IPS DF 4.7 (cell line): ENCODE data around the gene TANGO2.

Source experiments
- DNase-seq: peaks from one replicate; pipeline ENCODE4 v3.0.0-alpha.2; 2013; ENCODE audit warnings: low spot score; ENCODE audit errors: extremely low read depth

The TANGO2 gene

GRCh38 chr22:20026204-20026908, 5.4 kb downstream of the TANGO2 start:
- no peak for DNase-seq

DNA sequence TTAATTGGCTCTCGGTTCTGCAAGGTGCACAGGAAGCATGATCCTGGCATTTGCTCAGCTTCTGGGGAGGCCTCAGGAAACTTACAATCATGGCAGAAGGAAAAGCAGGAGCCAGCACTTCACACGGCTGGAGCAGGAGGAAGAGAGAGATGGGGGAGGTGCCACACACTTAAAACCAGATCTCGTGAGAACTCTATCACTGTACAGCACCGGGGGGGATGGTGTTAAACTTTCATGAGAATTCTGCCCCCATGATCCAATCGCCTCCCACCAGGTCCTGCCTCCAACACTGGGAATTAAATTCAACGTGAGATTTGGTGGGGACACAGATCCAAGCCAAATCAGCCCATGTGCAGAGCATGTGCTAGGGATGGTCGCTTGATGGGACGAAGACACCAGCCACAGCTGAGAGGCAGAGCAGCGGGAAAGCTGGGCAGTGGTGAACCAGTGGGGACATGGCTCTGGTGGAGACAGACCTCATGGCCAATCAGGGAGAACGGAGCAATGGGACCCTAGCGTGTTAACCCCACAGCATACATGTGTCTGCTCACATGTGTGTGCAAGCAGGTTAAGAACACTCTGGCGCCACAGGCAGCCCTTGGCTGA, 6.2 kb downstream of the TANGO2 start:
- no peak for DNase-seq

GRCh38 chr22:20027966-20028854, 7.3 kb downstream of the TANGO2 start:
- DNase-seq, result no peak

GRCh38 chr22:20028855-20029549, 8.1 kb downstream of the TANGO2 start:
- DNase-seq, result no peak

- no peak for DNase-seq
Measured at GRCh38 chr22:20029550-20030225, 8.8 kb downstream of the TANGO2 start.

DNA sequence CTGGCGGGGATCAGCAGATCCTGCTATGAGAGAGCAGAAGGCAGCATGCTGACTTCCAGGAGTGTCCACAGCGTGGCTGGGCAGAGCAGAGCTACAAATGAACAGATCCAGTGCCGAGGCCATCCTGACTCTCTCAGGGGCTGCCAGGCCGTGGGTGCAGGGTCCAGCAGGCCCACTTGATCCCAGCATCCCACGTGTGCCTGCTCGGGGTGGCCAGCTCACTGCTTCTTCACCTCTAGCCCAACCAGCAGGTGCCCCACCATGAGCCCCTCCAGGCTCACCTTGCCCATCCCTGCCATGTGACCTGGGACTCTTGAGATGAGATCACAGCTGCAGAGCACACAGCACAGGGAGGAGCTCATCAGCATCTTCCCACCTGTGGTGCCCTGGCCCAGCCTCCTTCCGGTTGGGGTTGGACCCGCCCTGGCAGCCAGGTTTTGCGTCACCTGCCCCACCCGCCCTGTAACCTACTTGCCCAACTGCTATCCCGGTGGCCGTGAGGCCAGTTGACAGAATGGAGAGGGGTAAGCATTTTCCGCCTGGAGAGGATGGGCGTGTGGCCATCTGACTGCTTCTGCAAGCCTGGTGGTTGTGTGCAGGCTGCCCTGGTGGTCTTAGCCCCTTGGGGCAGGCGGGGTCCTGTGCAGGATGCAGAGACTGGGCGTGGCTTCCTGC, 11.0 kb downstream of the TANGO2 start:
- DNase-seq, result no peak

GRCh38 chr22:20032407-20032991, 11.6 kb downstream of the TANGO2 start:
- no peak for DNase-seq

GRCh38 chr22:20033045-20033706, 12.3 kb downstream of the TANGO2 start:
- DNase-seq, result no peak

- no peak for DNase-seq
Measured at GRCh38 chr22:20034143-20034542, 13.2 kb downstream of the TANGO2 start.

DNA sequence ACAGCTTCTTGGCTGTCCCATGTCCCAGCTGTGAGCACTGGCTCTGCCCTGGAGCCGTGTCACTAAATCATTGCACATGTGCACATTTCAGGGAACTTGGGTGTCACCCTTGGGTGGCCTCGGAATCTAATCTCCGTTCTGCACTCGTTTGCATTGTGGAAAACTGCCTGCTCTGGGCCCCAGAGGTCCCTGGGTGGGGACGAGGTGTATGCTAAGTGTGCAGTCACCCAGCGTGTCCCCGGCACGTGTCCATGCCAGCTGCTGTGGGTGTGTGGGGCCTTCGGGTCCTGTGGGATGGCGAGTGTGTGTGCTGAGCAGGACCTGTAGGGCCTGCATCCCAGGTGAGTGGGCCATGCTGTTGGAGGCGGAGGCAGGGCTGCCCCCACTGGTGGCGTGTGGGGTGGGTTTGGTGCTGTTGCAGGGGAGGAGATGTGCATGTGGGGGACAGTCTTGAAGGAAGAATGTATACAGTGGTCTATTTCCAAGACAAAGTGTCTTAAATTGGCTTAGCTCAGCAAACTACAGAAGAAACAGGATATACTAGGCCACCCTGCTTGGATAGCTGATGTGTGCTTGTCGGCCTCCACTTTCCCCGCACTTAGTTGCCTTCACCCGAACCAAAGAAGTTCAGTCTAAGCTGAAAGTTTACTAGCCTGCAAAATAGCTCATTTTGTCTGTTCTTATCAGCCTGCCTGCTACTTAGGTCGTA, 14.6 kb downstream of the TANGO2 start:
- no peak for DNase-seq

DNA sequence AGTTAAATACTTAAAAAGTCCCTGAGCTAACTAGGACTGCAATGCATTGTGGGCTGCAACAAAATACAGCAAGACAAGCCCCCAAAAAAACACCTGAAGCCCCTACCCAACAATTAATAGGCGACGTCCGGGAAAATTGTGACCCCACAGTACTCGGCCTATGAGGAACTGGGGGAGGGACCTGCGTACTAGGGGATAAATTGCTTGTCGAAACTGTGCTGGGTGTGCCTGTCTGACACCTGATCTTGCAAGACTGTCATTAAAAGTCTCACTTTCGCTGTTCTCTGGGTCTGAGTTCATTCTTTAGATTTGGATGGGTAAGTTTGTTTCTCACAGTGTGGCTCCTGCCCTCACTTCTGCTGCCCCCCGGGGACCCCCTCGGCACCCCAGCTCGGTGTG, 15.2 kb downstream of the TANGO2 start:
- DNase-seq, result no peak

- no peak for DNase-seq
Measured at GRCh38 chr22:20036535-20037392, 15.9 kb downstream of the TANGO2 start.

DNA sequence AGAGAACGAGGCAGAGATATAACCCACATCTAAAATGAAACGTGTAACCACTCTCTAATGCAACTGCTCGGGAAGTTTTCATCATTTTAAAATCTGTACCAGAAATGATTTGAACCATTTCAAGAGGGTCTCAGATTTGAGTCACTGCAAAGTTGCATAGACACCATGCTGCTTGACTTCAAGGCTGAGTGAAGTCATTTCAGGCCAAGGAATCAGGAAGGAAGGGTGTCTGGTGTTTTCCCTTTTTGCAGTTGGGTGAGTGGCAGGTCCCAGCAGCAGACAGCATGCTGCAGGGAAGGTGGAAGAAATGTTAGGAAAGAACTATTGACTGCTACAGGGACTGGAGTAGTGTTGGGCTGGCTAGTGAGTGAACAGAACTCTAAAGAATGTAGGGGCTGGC, 16.5 kb downstream of the TANGO2 start:
- DNase-seq, result no peak

DNA sequence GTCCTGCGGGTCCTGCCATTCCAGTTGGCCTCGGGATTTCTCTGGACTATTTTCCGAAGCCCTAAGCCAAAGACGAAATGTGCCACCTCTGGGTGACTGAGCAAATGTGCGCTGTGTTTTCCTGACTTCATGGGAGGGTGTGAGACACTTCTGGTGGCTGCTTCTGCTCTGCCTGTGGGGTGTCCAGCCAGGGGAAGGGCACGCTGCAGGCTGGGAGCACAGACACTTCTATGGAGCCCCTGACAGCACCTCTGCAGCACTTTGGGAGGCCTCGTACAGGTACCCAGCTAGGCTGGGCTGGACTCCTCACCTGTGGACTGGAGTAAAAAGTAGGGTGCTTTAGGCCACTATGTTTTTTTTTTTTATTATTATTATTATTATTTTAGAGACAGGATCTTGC, 17.7 kb downstream of the TANGO2 start:
- DNase-seq, result no peak

DNA sequence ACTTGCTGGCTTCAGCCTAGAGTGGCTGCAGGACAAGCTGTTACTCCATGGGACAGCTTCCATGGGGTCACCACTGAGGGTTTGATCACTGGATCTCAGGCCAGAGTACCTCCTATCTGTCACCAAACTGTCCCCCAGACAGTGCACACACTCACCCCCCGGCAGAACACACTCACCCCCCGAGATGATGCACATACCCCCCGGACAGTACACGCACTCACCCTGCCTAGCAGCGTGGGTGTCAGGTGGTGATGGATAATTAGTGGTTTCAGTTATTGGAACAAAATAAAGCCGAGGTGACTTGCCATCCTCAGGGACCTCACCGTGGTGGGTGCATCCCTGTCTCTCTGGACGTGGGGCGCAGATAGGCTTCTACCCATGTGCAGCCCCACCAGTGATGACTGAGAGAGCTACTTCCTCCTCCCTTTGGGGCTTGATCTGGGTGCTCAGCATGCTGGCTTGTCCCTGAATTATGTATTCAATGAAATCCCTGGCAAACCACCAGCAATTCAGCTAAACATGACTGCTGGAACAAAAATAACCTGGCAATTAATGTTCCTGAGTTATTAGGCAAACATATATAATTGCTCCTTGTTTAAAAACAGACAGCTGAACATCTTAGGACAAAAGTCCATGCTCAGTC, 18.9 kb downstream of the TANGO2 start:
- DNase-seq, result no peak

DNA sequence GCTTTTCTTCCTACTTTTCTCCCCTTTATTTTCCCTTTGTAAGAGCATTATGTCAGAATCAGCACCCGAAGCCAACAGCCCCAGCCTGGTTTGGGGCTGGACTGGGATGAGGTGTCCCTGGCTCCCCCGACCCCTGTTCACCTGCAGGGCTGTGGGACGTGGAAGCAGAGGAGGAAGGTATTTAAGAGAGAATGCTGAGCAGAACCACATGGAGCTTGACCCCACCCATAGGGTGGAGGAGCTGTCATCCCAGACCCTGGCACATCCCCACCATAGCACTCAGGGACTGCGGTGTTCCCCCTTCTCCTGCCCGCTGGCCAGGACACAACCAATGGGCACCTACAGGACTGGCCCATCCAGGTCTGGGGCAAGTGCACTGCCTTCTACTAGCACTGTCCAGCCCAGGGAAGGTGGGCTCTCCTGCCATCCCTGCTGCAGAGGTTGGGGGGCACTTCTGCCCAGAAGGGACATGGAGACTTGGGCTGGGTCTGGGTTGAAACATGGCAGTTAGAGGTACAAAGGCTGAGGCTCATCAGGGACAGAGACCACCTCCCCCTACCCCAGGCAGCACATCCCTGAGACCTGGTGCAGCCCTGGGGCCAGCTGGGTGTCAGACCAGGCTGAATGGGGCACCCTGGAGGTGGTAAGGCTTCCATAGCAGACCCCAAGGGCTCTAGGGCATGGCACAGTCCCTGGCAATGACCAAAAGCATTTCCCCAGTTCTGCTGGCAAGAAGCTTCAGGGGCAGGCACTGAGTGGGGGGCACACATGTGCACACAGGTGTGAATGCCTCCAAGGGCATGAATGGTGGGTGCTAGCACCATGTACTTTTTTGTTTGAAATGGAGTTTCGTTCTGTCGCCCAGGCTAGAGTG, 19.7 kb downstream of the TANGO2 start:
- DNase-seq, result no peak
